Adrenal gland (tissue), 5 donors: Measurements from ENCODE around the gene UBAC2.

Experiments used
- CTCF ChIP-seq, 6 experiments: fragments of 450-650 bp in 4 of 6; fragments of 200-600 bp in 2 of 6; sonication (generic) in 1 of 6; IDR thresholded peaks; 1 replicate in 5 of 6; 2 replicates in 1 of 6; pipeline versions ENCODE4 v1.5.1 to v1.8.0; 2016 to 2021; ENCODE audit warnings: antibody characterized with exemption in 6 of 6, mild to moderate bottlenecking in 2 of 6, moderate library complexity in 1 of 6
- POLR2A ChIP-seq, 2 donors: fragments of 450-650 bp; IDR thresholded peaks; one replicate each; pipeline ENCODE4 v1.6.1; 2017; ENCODE audit warnings: antibody characterized with exemption in 2 of 2, mild to moderate bottlenecking in 2 of 2, moderate library complexity in 1 of 2
- donor health status: DM: no; HTN: no; CAD: no.

- TF ChIP-seq CTCF (IDR thresholded peaks at IDR 0.05) (no peak), POLR2A (IDR thresholded peaks at IDR 0.05) (no peak)
Measured at GRCh38 chr13:99422586-99423220, 222.0 kb downstream of the UBAC2 start.
